K562 (cell line): Measurements from ENCODE around the gene ZBTB9. TPM values are rescaled to one million over a fixed set of nuclear protein-coding genes. Genes with fewer than 3 reads are reported as not detected.
A peak's percentile ranks its signal among the peaks of the same experiment; 100 is the strongest.

Source experiments
- CBX5 ChIP-seq: IDR thresholded peaks from 2 replicates; pipeline ENCODE4 v1.6.1; 2014; ENCODE audit warnings: low read depth, borderline replicate concordance
- ESRRB ChIP-seq: fragments of 250-450 bp; sonication (Bioruptor Pico); IDR thresholded peaks from 2 replicates; pipeline ENCODE4 v1.5.0; 2020; ENCODE audit warnings: mild to moderate bottlenecking, moderate library complexity, borderline replicate concordance
- FOXK2 ChIP-seq, 2 experiments: fragments of 450-650 bp; IDR thresholded peaks in 1 of 2; conservative IDR thresholded peaks in 1 of 2; 2 replicates each; pipeline ENCODE4 v1.6.1; 2016; ENCODE audit warnings: low read depth in 2 of 2, mild to moderate bottlenecking in 1 of 2
- FOXM1 ChIP-seq, 2 experiments: fragments of 450-650 bp in 1 of 2; sonication (generic) in 1 of 2; formaldehyde crosslinking in 1 of 2; IDR thresholded peaks; 2 replicates each; pipeline versions ENCODE4 v1.6.1 to v1.9.0; 2017 to 2022; ENCODE audit warnings: low read depth in 2 of 2, mild to moderate bottlenecking in 2 of 2, missing genetic modification reagents in 1 of 2, moderate library complexity in 1 of 2
- NEUROD1 ChIP-seq: fragments of 150-350 bp; IDR thresholded peaks from 2 replicates; pipeline ENCODE4 v1.6.1; 2014; ENCODE audit warnings: borderline replicate concordance, low read length, low read depth; ENCODE audit not compliant: partially characterized antibody
- OTX1 ChIP-seq: fragments of 450-650 bp; formaldehyde crosslinking; IDR thresholded peaks from 2 replicates; pipeline ENCODE4 v1.4.0; 2022; ENCODE audit warnings: mild to moderate bottlenecking
- POU5F1 ChIP-seq: fragments of 150-350 bp; IDR thresholded peaks from 2 replicates; pipeline ENCODE4 v1.6.1; 2014; ENCODE audit warnings: borderline replicate concordance, low read length, low read depth, mild to moderate bottlenecking; ENCODE audit not compliant: partially characterized antibody
- SAP30 ChIP-seq: fragments of 200-600 bp; sonication (generic); IDR thresholded peaks from 2 replicates; pipeline ENCODE4 v1.6.1; 2012; ENCODE audit warnings: borderline replicate concordance, low read depth, mild to moderate bottlenecking, moderate library complexity, low read length, control low read depth, inconsistent platforms; ENCODE audit not compliant: insufficient read depth, poor library complexity, severe bottlenecking
- SMAD3 ChIP-seq: fragments of 450-650 bp; formaldehyde crosslinking; conservative IDR thresholded peaks from 2 replicates; pipeline ENCODE4 v1.4.0; 2020; ENCODE audit warnings: mild to moderate bottlenecking
- SMARCB1 ChIP-seq: IDR thresholded peaks from 2 replicates; pipeline ENCODE4 v1.6.1; 2011; ENCODE audit warnings: improper control_type of control experiment, low read depth; ENCODE audit not compliant: insufficient read length
- SMARCE1 ChIP-seq: fragments of 450-650 bp; IDR thresholded peaks from 2 replicates; pipeline ENCODE4 v1.7.1; 2016; ENCODE audit warnings: mild to moderate bottlenecking
- SPI1 ChIP-seq: IDR thresholded peaks from 2 replicates; pipeline ENCODE4 v1.6.1; 2011; ENCODE audit warnings: low read depth, low read length, control low read depth, borderline replicate concordance
- SRF ChIP-seq, 2 experiments: fragments of 250-450, 450-650 bp in 1 of 2; sonication (Bioruptor Pico) in 1 of 2; sonication (generic) in 1 of 2; formaldehyde crosslinking; IDR thresholded peaks; 2 replicates each; pipeline versions ENCODE4 v1.5.0 to v1.5.1; 2020 to 2022; ENCODE audit warnings: mild to moderate bottlenecking in 1 of 2, missing genetic modification reagents in 1 of 2
- ZBTB1 ChIP-seq: sonication (generic); formaldehyde crosslinking; IDR thresholded peaks from 2 replicates; pipeline ENCODE4 v1.8.1; 2023; ENCODE audit warnings: missing genetic modification reagents, low read depth, mild to moderate bottlenecking, borderline replicate concordance
- ZBTB9 ChIP-seq: fragments of 450-650 bp; formaldehyde crosslinking; IDR thresholded peaks from 2 replicates; pipeline ENCODE4 v1.4.0; 2020; ENCODE audit warnings: mild to moderate bottlenecking, moderate library complexity
- ZC3H11A ChIP-seq: IDR thresholded peaks from 2 replicates; pipeline ENCODE4 v1.6.1; 2012; ENCODE audit warnings: low read depth, low read length, improper control_type of control experiment
- ZFP30 ChIP-seq: fragments of 250-450 bp; sonication (Bioruptor Pico); IDR thresholded peaks from 2 replicates; pipeline ENCODE4 v1.8.0; 2022; ENCODE audit warnings: moderate library complexity, mild to moderate bottlenecking, inconsistent platforms, borderline replicate concordance
- ZFP91 ChIP-seq: sonication (generic); formaldehyde crosslinking; IDR thresholded peaks from 2 replicates; pipeline ENCODE4 v1.8.0; 2022; ENCODE audit warnings: mild to moderate bottlenecking, missing genetic modification reagents
- ZNF175 ChIP-seq: fragments of 200-800 bp; sonication (Bioruptor generic); IDR thresholded peaks from 2 replicates; pipeline ENCODE4 v1.6.1; 2016; ENCODE audit warnings: low read depth, mild to moderate bottlenecking, missing genetic modification characterization, missing compliant biosample characterization
- ZNF232 ChIP-seq: sonication (generic); formaldehyde crosslinking; IDR thresholded peaks from 2 replicates; pipeline ENCODE4 v1.8.0; 2022; ENCODE audit warnings: mild to moderate bottlenecking, missing genetic modification reagents
- ZNF449 ChIP-seq: fragments of 250-450 bp; sonication (Bioruptor Pico); IDR thresholded peaks from 2 replicates; pipeline ENCODE4 v1.8.0; 2022; ENCODE audit warnings: moderate library complexity, mild to moderate bottlenecking, inconsistent platforms
- polyA plus RNA-seq, 8 experiments: library from polyadenylated mRNA; depleted of rRNA in 4 of 8; stranded (reverse) in 5 of 8; unstranded in 3 of 8; fragments of >200 nt; fragmentation: Nextera tagmentation in 2 of 8; fragmentation: Illumina TruSeq in 1 of 8; extraction: Ambion mirVana in 2 of 8; extraction: Trizol in 1 of 8; gene quantifications; 2 replicates each; pipeline versions ENCODE4 v1.2.1 to v1.2.3, GENCODE V29; 2011 to 2014; ENCODE audit warnings: inconsistent platforms in 1 of 8, missing spikeins in 1 of 8
- total RNA-seq, 7 experiments: library from RNA; depleted of rRNA in 6 of 7; stranded (reverse); fragments of >200 nt in 6 of 7; fragmentation: Illumina TruSeq in 2 of 7; extraction: Trizol in 2 of 7; gene quantifications; 2 replicates each; pipeline versions ENCODE4 v1.2.1 to v1.2.3, GENCODE V29; 2011 to 2021; ENCODE audit warnings: low replicate concordance in 1 of 7

The ZBTB9 gene
- total and polyA plus RNA-seq, 9 of the 15 experiments (the other 6 are each of a cell fraction or from before 2014, with no cell fraction given) = 1.9 to 19.5 (median 10.4) TPM

- peak; percentile 96 for TF ChIP-seq ZBTB1 (CRISPR knock-in tag)
- TF ChIP-seq SMARCE1 = no peak; the same call in 1 of the 2 replicates
- 0 out of 2 replicates have a peak, but pooled peaks have one; percentile 56 for TF ChIP-seq ZC3H11A
- TF ChIP-seq SMARCB1 = no peak
- TF ChIP-seq ZFP30 (CRISPR knock-in tag) = no peak
- no peak for TF ChIP-seq OTX1 (CRISPR knock-in tag)
- peak; percentile 90 for TF ChIP-seq SAP30
- no peak for TF ChIP-seq SRF (CRISPR knock-in tag; IDR thresholded peaks at IDR 0.05)
- TF ChIP-seq ZNF175 = no peak
- no peak for TF ChIP-seq FOXK2 (conservative IDR thresholded peaks at IDR 0.05 in 1 of 2, IDR thresholded peaks at IDR 0.05 in 1 of 2; ENCODE audit: low read depth in 2 of 2)
- no peak for TF ChIP-seq CBX5
- no peak for TF ChIP-seq POU5F1
- TF ChIP-seq ZNF449 (CRISPR knock-in tag) = no peak
- TF ChIP-seq SPI1 = no peak; the same call in 1 of the 2 replicates
- peak; percentile 30 for TF ChIP-seq NEUROD1
- peak; percentile 51; the same call in 1 of the 2 replicates for TF ChIP-seq ZBTB9 (CRISPR knock-in tag)
- no peak for TF ChIP-seq SMAD3 (CRISPR knock-in tag)
- TF ChIP-seq ZNF232 (CRISPR knock-in tag) = peak; percentile 99
- TF ChIP-seq ZFP91 (CRISPR knock-in tag) = peak; percentile 79
- no peak for TF ChIP-seq ESRRB (CRISPR knock-in tag)
- no peak for TF ChIP-seq FOXM1 (IDR thresholded peaks at IDR 0.05; ENCODE audit: low read depth)
- no peak for TF ChIP-seq FOXM1 (CRISPR knock-in tag; IDR thresholded peaks at IDR 0.05; ENCODE audit: low read depth)
Observed at GRCh38 chr6:33428224-33428965, 26.0 kb upstream of the ZBTB9 start (continued).
